NT2/D1 (cell line): Measurements from ENCODE around the gene MAP4K1.

Experiments
- SUZ12 ChIP-seq: IDR thresholded peaks from 2 replicates; pipeline ENCODE4 v1.6.1; 2011; ENCODE audit not compliant: insufficient read length, insufficient read depth; ENCODE audit errors: extremely low read depth
- YY1 ChIP-seq: IDR thresholded peaks from 2 replicates; pipeline ENCODE4 v1.6.1; 2011; ENCODE audit not compliant: insufficient read length, insufficient read depth
- ZNF274 ChIP-seq: IDR thresholded peaks from 2 replicates; pipeline ENCODE4 v1.6.1; 2011; ENCODE audit warnings: mild to moderate bottlenecking, low read depth, low read length

DNA sequence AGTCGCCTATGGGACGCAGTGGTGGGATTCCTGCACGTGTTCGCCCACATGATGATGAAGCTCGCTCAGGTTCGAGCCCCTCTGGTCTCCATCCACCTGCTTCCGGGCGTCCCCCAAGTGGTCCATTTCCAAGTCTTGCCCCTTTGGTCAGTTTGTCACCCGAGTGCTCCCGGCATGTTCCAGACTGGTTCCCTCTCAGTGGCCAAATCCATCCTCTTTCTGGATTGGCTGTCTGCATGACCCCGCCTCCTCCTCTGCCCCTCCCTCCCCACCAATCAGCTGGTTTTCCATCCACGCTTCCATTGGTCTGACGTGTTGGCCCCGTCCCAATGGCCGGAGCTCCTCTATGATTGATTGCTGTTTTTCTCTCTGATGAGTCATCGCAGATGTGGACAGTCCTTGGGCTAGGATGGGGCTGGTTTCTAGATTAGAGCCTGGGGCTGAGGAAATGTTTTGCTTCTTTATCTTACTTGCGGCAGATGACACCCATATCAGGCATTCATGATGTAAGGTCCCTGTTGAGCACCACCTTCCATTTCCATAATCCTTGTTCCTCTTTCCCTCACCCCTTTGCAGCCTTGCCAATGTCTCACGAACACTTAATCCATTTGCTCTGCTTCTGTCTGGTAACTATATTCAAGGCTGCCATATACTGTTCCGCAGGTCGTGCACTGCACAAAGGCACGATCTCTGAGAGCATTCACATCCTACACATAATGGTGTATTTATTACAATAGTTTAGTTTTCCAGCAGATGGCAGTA is 73.8 kb downstream of the MAP4K1 start:
- TF ChIP-seq YY1 (no peak), ZNF274 (no peak), SUZ12 (no peak)
